NCI-H1105 treated with DMSO at 0.1 percent for 48 hours (cell line): Measurements from ENCODE around the gene TNFSF9.
"Not testable (repeated sequence)": the region's sequence is repeated elsewhere in the genome, so short reads cannot be mapped to it uniquely, and the experiment has no call there.

Source experiments
- DNase-seq: peaks from one replicate; lab custom pipeline; 2025; lab: John Stamatoyannopoulos, UW

TNFSF9 gene

DNA sequence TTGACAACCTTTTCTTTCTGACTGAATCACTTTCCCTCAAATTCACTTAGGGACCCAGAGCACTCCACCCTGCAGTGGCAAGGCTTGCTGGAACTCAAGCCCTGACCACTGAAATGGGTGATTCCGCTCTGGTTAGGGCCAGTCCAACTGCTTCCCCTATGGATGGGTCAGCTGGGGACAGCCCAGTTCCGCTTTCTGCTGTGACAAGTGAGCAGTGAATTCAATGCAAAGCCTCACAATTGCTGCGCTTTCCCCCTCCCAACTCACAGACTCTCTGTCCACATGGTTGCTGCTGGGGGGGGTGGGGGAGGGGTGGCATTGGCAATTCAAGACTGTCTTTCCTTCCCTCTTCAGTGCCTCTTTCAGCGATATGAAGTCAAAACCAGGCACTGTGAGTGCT is 41.4 kb downstream of the TNFSF9 start:
- DNase-seq = no peak

DNA sequence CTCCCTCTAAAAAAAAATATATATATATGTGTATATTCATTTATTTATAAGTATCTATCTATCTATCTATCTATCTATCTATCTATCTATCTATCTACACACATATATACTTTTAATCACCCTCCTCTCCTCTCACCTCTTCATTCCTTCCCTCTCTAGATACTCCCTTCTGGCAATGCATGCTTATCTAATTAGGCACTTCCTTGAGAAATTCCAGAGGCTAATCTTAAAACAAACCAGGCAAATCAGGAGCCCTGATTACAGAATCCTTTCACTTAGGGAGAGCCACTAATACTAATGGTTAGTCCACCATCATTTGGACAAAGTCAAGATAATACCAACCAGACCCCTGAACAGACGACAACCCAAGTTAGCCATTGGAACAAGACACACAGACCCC is 42.5 kb downstream of the TNFSF9 start:
- no peak for DNase-seq

DNA sequence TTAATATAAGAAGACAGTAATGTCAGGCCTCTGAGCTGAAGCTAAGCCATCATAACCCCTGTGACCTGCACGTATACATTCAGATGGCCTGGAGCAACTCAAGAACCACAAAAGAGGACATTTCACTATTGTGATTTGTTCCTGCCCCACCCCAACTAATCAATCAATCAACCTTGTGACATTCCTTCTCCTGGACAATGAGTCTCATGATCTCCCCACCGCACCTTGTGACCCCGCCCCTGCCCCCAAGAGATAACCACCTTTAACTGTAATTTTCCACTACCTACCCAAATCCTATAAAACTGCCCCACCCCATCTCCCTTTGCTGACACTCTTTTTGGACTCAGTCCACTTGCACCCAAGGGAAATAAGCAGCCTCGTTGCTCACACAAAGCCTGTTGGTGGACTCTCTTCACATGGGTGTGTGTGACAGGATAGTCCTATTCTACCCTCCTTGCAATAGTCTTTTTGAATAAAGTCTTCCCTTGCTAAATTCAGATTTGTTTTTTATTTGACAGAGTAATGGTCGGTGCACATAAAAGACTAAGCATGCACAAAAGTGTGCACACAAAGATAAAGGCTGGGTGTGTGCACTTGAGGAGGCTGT is 46.1 kb downstream of the TNFSF9 start:
- DNase-seq = no peak

DNA sequence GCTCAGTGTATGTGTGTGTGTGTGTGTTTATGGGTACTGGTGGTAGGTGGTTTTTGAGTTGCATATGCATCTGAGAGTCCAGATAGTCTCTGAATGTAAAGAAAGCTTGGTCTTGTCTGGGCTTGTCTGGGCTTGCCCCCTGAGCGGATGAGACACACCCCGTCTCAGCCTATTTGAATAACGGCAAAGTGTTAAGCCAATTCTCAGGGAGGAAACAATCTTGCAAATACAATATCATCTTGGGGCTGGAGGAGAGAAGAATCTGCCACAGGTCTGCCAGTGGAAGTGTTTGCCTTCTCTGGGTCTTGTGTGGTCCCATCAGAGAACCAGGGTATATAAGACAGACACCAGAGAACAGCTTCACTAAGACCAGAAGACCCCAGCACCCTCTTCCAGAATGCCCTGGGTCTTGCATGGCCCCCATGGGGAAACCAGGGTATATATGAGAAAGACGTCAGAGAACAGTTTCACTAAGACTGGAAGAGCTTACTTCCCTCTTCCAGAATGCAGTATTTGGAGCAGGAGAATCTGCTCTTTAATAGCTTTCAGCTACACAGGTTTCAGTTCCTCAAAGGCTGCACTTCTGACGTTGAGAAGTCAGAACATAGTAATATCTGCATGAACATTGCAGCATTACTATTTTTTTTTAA is 46.8 kb downstream of the TNFSF9 start:
- DNase-seq = no peak

DNA sequence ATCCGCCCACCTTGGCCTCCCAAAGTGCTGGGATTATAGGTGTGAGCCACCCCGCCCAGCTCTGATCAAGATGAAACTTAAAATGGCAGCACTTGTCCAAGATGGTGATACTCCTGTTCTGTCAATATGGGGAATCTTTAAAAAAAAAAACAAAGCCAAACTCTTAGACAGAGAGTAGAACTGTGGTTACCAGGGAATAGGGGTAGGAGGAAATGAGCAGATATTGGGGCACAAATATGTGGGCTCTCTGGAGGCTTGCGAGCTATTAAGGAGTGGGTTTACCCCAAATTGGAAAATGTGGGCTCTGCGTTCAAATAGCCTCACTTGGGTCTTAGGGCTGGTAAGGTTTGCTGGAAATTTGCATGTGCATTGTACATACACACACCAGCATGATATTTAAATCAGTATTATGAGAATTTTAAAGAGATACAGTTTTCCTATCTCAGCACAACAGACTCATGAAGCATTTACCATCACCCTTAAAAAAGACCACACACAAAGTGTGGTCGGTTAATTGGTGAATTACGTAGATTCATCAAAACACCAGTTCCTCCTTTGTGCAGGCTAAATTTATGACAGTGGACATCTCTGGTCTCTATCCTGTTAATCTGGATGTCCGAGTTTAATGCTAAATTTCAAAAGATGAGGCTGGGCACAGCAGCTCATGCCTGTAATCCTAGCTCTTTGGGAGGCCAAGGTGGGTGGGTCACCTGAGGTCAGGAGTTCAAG is 48.8 kb downstream of the TNFSF9 start:
- no peak for DNase-seq

DNA sequence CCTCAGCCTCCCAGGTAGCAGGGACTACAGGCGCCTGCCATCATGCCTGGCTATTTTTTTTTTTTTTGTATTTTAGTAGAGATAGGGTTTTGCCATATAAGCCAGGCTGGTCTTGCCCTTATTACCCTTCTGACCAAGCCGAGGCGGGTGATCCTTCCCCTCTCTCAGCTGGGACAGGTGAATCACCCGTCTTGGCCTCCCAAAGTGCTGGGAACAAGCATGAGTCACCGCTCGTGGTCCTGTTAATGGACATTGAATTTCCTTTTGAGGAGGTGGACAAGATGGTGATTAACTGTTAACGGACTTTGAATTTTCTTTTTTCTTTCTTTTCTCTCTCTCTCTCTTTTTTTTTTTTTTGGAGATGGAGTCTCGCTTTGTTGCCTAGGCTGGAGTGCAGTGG is 49.5 kb downstream of the TNFSF9 start:
- DNase-seq = no peak

DNA sequence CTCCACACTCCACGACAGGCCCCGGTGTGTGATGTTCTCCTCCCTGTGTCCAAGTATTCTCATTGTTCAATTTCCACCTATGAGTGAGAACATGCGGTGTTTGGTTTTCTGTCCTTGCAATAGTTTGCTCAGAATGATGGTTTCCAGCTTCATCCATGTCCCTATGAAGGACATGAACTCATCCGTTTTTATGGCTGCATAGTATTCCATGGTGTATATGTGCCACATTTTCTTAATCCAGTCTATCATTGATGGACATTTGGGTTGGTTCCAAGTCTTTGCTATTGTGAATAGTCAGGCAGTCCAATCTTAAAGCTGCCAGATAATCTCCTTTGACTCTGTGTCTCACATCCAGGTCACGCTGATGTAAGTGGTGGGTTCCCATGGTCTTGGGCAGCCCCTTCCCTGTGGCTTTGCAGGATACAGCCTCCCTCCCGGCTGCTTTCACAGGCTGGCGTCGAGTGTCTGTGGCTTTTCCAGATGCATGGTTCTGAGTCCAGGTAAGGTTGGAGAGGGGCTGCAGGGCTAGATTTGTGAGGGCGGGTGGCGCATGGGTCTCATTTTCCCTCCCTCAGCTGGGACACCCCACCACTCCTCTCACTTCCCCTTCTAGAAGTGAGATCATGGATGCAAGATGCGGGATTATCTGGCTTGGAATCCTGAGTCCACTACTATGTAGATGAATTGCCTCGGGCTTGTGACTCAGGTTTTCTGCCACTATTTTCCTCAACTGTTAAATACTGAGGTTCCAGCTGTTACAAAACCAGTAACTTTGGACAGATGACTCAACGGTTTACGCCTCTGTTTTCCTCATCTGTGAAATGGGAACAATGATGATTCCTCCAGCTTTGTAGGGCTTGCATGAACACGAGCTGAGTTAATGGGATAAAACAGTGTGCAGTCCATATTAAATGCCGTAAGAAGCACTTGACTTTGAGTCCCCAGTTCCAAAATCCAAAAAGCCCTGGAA is 52.0 kb downstream of the TNFSF9 start:
- not testable (repeated sequence) for DNase-seq
